Fibroblast of pulmonary artery (primary cell): ENCODE results near the gene CEP164.

Experiments used
- DNase-seq: peaks from one replicate; pipeline ENCODE4 v3.0.0-alpha.2; 2010; ENCODE audit warnings: low read depth
- H3K4me3 ChIP-seq: replicated peaks from 2 replicates; pipeline ENCODE4 v1.5.1; 2011; ENCODE audit warnings: low read depth, mild to moderate bottlenecking, control low read depth, low read length, moderate library complexity
- TF ChIP-seq, protein P1 (sequence below): IDR thresholded peaks from 2 replicates; pipeline ENCODE4 v1.5.1; 2011; ENCODE audit warnings: mild to moderate bottlenecking, control low read depth, low read length, inconsistent platforms; ENCODE audit errors: missing control alignments

CEP164 gene

DNA sequence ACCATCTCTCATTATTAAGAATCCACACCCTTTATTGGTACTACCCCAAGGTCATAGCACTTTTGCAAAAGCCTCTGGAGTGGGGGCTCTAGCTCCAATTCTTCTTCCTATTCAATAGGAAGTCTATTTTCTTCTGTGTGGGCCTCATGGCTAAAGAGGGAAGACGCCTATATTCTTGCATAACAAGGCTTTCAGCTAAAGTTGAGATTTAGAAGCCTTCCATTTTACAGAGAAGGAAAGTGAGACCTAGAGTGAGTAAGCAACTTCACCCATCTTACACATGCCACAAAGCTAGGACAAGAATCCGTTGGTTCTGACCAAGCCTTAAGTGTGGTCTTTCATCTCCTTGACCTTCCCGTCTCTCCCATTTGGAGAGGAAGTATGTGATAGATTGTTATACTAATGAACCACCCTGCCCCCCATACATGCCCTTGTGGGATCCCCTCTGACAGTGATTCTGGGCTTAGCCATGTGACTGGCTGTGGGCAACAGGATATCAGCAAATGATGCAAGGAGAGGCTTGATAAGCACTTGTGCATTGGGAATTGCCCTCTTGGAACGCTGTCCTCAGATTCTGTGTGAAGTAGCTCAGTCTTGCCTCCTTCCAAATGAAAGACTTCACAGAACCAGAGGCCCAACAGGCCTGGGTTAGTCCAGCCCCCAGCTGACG is 23.9 kb upstream of the CEP164 start:
- no peak for DNase-seq
- no peak overlapping the region for H3K4me3 ChIP-seq
- TF ChIP-seq, protein P1, sequence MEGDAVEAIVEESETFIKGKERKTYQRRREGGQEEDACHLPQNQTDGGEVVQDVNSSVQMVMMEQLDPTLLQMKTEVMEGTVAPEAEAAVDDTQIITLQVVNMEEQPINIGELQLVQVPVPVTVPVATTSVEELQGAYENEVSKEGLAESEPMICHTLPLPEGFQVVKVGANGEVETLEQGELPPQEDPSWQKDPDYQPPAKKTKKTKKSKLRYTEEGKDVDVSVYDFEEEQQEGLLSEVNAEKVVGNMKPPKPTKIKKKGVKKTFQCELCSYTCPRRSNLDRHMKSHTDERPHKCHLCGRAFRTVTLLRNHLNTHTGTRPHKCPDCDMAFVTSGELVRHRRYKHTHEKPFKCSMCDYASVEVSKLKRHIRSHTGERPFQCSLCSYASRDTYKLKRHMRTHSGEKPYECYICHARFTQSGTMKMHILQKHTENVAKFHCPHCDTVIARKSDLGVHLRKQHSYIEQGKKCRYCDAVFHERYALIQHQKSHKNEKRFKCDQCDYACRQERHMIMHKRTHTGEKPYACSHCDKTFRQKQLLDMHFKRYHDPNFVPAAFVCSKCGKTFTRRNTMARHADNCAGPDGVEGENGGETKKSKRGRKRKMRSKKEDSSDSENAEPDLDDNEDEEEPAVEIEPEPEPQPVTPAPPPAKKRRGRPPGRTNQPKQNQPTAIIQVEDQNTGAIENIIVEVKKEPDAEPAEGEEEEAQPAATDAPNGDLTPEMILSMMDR = no peak

DNA sequence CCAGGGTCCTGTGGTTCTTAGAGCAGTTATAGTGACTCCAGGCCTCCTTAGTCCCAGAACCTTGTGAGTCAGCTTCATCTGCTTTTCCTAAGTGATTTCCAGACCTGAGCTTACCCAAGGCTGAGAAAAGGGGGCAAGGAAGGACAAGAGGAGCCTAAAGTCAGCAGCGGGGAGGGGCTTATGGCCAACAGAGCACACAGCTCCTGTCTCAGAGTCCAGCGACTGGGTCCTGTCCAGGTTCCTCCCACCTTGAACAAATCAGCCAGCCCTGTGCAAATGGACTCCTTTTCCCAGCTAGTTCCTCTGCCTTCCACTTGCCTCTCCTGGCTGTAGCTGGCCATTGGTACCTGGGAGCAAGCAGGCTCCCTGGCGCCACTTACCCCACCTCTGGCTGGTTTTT is 22.5 kb upstream of the CEP164 start:
- H3K4me3 ChIP-seq = no peak overlapping the region
- TF ChIP-seq, protein P1 = no peak
- no peak for DNase-seq

DNA sequence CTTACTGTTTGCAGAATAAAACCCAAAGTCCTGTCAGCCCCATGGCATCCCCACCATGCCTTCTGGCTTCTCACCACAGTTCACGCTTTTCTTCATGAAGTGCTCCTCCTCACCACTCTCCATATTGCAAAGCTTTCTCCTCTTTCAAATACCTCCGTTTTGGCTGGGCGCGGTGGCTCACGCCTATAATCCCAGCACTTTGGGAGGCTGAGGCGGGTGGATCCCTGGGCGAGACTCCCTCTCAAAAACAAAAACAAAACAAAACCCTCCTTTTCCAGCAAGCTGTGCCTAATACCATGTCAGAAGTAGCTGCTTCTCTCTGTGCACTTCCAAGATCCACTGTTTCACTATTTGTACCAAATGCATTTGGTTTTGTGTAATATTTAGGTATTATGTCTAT is 18.3 kb upstream of the CEP164 start:
- no peak overlapping the region for H3K4me3 ChIP-seq
- no peak for DNase-seq

DNA sequence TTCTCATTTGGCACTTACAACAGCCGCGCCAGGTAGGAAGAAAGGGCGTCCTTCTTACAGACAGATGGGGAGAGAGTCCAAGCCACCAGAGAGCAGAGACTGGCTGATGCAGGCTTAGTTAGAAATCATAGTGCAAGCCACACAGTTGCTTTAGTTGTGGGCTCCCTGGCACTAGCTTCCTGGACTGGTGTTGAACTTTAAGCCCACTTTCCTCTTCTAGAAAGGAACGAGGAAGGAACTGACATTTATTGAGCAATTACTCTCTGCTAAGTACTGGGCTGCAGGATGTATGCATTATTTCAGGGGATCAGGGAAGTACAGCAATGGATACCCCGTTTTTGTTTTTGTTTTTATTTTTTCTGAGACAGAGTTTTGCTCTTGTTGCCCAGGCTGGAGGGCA is 14.6 kb upstream of the CEP164 start:
- TF ChIP-seq, protein P1 = no peak
- no peak overlapping the region for H3K4me3 ChIP-seq
- no peak for DNase-seq

More for the DNA sequence above, 18.3 kb upstream of the CEP164 start:
- TF ChIP-seq, protein P1 = no peak

DNA sequence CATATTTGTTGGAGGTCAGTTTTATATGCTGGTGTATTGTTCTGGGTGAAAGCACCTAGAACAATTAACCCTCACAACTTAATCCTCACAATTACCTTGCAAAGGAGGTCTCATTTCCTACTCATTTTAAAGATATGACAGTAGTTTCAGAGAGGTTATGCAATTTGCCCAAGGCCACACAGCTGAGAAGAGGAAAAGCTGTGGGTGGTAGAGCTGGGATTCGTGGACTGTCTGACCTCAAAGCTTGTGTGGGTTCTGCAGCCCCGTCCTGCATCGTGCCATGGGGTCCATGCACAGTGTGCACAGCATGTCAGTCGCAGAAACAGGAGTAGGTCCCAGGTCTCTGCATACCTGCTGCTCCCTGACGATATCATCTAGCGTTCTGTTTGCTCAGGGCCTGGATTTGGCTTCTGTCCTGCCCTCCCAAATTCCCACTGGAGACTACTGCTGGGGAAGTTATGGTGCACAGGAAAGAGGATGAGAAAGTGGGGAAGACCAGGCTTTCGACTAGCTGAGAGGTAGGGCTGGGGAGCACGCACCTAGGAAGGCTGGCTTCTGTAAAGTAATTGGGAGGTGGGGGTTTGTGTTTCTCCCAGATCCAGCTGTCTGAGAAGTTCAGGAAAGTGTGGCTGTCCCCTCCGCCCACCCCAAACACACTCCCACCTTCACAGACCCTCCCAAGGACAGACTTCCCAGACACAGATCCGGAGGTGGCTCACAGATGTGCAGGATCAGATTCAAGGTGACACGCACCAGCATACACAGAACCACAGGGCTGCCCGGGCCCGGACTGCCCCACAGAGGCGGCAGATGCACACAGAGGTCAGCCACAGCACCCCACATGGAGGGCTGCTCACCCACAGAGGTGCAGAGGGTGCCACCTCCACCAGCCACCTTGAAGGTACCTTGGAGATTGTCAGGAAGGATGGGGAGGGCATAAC is 13.6 kb upstream of the CEP164 start:
- DNase-seq = no peak
- TF ChIP-seq, protein P1 = no peak
- peak overlapping the region; percentile 77 for H3K4me3 ChIP-seq

DNA sequence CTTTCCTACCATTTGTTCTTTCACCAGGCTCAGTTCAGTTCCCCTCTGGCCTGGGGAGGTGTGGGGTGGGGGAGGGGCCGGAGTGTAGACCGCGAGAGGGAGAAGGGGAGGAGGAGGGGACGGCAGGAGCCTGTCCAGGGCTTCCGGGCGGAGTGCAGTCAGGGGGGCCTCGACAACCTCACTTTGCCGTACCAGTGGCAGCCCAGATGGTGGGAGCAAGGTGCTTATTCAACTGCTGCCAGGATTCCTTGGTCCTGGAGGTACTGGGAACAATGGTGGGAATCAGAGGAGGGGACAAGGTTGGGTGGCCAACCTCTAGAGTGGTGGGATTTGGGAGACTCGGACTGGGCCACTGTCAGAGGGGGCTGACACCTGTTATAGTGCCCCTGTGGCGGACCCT is 12.8 kb upstream of the CEP164 start:
- no peak for DNase-seq
- peak overlapping the region; percentile 77 for H3K4me3 ChIP-seq
- TF ChIP-seq, protein P1 = no peak
